NCI-H146 treated with DMSO at 0.1 percent for 48 hours (cell line): ENCODE measurements around the gene PDE4D.

Experiments
- DNase-seq: peaks from one replicate; lab custom pipeline; 2025; ENCODE audit not compliant: unreplicated experiment; lab: John Stamatoyannopoulos, UW

The PDE4D gene

DNA sequence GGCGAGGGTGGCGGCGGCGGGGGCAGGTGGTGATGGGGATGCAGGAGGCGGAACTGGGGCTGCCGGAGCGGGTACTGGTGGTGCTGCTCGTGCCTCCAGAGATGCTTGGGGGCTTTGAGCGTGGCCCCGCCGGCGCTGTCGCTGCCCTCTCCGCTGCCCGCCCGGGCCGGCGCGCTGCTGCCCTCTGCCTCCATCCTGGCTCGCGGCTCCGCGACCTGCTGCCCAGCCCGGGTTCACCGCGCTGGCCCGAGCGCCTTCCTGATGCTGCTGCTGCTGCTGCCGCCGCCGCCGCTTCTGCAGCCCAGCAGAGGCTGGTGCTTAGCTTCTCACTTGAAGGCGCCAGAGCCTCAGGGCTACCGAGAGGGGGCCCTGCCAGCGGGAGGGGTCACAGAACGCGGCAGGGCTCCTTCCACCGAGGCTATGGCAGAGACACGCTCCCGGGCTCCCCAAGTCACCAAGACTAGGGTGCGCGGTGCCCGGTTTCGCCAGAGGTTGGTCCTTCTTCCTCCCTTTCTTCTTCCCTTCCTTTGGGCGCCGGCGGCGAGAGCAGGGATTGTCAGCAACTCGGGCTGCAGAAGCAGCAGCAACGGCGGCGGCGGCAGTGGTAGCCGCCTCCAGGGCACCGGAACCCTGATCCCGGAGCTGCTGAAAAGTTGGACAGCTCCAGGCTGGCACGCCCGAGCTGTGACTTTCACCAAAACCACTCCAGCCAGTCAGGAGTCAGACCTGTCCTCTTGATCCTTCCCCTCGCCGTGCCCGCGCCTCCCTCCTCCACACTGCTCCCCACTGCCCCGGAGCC is at the start of gene PDE4D:
PDE4D (minus strand) TSS at position 298 of the 799 bp plus-strand sequence.
- DNase-seq = peak; percentile 12

DNA sequence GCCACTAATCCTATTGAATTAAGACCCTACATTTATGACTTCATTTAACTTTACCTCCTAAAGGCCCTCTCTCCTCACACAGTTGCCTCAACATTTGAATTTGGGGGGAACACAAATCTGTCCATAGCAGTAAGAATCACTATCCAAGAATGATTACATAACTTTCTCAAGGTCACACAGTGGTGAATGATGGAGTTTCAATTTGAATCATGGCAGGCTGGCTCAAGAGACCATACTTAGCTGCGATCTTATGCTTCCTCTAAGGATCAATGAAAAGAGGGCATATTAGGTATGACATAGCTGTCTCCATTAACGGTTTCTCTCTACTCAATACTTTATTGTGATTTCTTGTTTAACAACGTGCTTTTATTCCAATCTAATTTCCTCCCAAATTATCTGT is 44.1 kb upstream of the PDE4D start:
- DNase-seq = no peak

DNA sequence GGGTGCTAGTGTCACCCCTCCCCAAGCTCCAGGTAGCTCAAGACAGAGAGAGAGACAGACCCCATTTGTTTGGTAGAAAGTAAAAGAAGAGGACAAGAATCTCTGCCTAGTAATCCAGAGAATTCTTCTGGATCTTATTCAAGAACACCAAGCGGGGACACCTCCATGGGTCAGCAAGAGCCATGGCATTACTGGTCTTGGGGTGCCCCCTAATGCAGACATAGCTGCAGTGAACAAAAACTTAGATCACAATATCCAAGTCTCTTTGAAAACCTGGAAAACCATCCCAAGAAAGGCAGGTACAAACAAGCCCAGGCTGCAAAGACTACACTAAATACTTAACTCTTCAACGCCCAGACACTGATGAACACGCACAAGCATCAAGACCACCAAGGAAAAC is 29.9 kb upstream of the PDE4D start:
- DNase-seq = no peak

DNA sequence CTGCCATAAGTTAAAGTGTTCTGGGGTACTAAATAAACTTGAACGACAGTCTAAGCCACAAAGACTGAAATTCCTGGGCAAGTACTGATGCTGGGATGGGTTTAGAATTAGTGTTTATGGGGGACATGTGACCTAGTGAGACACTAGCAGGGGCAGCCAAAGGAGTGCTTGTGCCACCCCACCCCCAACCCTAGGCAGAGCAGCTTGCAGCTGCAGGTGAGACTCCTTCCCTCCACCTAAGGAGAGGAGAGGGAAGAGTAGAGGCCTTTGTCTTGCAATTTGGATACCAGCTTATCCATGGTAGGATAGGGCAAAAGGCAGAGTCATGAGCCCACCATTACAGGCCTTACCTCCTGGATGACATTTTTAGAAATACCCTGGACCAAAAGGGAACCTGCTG is 28.7 kb upstream of the PDE4D start:
- DNase-seq = no peak

DNA sequence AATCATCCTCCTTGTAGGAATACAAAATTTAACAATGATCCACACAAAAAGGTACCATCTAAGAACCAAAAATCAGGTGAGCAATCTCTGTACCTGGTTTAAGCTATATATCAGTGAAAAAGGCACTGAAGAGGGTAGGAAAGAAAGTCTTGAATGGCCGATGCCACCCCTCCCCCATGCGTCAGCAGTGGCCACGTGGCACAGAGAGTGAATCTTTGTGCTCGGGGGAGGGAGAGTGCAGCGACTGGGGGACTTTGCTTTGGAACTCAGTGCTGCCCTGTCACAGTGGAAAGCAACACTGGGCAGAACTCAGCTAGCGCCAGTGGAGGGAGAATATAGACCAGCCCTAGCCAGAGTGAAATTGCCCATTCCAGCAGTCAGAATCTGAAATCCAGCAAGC is 28.3 kb upstream of the PDE4D start:
- no peak for DNase-seq

DNA sequence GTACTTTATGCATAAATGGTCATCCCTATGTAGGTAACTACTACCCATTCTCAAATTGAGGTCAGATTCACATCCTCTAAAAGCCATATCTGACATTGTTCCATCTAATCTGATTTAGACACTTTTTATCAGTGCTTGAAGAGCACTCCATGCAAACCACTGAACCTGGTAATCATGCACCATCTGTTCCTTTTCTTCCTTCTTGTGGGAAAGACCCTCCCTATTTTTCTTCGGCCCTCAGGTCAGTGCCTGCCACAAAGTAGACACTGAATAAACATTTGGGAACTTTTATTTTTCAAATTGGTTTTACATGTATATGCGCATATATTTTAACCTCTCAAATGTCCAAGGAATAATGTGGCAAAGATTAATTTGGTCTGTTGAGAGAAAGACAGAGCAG is 26.0 kb upstream of the PDE4D start:
- DNase-seq = no peak

DNA sequence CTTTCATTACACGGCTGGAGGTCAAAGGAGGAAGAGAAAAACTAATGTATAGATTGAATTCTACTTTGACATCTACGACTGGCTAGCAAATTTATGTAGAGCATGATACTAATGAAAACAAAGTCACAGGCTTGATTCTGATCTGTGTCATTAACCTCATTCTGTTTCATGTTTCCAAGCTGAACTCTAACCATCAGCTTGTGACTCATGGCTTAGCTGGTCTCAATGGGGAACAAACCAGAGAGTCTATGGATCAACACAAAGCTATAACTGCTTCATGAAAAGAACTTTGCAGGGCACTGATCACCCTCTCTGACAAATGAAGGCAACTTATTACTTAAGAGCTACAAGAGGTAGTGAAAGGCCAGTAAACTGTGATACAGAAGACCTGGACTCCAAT is 23.6 kb upstream of the PDE4D start:
- DNase-seq = no peak

DNA sequence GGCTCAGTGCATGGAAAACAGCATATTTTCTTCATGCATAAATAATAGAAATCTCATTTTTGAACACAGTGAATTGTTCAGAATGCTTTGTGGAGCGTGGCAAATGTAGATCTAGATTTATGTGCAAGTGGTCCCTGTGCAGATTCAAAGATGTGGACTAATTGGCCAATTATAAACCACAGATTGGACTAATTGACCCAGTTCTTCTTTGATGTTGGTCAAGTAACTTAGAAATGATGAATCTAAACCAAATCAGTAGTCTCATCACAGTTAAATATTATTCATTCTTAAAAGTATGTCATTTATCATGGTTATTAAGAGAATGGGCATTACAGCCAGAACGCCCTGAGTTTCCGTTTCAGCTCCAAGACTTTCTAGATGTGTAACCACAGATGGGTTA is 11.7 kb upstream of the PDE4D start:
- no peak for DNase-seq

DNA sequence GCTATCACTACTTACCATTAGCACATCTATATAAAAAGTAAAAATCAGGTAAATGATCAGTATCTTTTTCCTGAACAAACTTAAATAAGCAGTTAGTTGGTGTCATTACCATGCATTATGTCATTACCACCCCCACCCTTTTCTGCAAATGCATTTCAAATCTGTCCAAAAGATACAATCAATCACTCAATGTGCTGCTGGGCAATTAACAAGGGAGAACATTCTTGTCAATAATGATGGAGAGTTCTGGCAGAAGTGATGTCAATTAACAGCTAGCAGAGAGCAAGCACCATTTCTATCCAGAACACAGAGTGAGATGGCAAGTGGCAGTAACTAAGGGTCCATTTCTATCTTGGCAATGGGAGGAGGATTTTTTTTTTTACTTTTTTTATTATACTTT is 3.5 kb upstream of the PDE4D start:
- DNase-seq = no peak

DNA sequence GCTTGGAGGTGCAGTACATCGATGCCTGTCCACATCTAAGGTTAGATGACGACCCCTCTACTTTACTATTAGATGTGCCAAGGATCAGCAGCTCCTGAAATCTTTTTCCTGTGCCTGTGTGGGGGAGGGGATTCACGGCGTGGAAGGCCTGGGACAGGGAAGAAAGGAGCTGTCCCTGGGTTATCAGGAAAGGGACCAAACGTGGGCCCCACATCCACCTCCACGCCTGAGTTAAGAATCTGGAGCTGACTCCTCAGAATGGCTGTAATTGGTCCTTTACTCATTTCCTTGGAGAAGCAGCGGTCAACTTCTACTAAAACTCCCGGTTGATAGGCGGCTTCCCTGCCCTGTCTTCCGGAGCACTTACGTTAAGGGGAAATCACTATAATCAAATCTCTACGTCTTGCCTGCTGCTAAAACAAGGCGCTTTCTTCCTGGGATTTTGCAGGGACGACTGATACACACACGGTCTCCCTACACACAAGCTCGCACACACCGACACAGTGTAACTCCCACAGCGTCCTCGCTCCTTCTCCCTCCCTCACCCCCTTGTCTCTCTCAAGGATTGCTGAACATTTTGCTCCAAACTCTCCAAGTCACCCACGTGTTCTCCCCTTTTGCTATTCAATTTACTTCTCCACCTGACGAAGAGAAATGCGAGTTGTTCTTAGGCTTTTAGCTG is 1.4 kb downstream of the PDE4D start:
- DNase-seq = no peak

DNA sequence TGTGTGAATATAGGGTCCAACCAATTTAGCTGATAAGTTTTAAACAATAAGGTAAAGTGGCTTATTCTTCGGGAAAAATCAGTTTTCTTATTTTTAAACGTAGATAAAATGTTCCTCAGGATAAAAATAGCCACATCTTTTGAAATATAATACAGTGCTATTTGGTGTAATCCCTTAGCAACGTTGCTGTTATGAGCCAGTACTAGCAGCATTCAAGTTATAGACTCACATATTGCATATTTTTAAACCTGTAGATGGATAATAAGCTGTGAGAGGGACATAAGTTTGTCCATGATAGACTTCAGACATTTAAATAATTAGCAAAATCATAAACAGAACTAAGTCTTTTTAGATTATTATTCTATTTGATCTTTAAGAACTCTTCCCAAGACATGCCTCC is 6.3 kb downstream of the PDE4D start:
- no peak for DNase-seq

DNA sequence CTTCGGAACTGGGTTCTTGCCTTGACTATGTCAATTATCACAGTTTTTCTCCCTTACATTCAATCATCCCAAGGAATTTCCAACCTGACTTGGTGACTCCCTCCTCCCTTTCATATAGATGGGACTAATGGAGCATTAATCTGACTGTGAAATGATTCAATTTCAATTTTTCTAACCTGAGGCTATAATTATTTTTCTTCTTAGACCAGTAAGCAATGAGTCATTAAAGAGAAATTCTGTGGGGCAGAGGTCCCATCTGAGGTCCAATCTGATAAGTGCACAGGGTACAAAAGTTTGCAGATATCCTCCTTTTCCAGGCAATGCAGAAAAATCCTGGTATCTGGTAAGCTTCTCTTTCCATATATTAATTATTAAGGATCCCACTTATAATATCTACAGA is 18.9 kb downstream of the PDE4D start:
- no peak for DNase-seq

DNA sequence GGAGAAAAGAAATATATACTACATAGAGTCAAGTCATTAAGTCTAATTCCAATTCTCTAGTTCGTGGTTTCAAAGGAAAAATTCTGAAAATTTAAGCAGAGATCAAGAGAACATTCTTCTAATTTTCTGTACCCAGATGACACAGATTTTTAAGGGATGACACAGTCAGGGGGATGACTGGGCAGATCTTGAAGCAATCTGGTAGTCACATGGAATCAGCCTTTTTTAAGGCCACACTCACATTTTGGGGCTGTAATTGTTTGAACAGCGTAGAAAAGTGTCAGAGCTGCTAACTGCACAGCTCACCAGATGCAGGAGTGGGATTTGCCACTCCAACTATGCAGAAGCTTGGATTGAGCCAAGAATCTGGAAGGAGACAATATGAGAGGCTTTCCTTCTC is 20.4 kb downstream of the PDE4D start:
- no peak for DNase-seq

DNA sequence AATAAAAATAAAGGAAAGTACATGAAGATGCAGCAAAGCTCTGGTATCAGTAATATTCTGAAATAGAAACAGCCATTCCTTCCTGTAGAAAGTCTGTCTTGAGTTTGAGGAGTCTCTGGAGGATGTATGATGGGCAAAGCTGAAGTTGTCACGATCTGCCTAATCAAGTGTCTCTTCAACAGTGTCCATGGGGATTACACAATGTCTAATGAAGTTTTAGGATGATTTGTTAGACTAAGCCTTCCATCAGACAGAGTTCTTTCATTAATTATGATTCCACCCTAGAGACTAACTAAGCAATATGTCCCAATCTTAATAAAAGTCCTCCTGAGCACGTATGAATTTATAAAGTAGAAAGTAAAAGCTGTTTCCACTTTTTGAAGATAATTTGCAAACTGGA is 26.9 kb downstream of the PDE4D start:
- no peak for DNase-seq

DNA sequence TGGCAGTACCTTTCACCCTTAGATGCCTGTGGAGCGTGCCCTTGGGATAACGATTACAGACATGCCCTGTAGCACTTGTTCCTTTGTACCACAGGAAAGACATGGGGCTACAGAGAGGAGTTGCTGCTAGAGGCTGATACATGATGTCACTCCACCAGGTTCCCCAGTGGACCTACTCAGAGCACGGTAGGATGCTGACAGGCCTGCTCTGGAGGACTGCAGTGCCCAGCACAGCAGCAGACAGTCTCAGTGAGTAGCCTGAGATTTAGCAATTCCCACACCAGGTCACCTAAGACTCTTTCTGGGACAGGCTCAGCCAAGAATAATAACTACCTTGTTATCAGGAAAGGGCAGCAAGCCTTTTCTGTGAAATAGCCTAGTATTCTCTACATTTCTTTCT is 28.8 kb downstream of the PDE4D start:
- no peak for DNase-seq

DNA sequence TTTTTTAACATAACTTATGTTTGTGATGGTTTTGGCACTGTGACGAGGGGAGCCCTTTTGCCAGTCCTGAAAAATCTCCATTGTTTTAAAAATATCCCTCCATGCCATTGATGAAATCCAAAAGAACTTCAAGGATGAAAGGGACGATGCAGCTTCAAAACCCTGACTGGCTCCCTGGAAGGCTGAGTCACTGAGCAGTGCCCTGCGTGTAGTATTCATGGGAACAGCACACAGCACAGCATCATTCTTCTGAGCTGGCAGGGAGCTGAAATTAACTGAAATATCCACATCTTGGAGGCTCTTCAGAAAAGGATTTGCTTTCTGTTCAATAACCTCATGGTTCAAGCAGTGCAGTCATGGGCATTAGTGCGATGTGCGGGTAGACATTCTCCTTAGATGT is 29.7 kb downstream of the PDE4D start:
- no peak for DNase-seq

DNA sequence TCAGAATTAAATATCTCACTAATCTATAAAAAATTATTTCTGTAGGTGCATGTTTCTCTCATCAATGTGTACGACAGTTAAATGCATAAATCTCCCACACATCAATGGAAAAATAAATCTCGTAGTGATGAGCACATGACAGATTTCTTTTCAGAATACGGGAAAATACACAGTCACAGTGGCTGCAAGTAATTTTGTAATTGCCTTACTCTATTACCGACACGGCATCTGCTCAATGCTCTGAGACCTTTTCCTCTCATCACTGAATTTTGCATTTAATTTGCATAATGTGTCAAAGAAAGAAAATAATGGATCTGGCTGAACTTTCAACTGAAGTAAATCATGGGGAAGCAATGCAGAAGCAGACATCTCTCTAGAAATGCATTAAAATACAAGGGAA is 37.2 kb downstream of the PDE4D start:
- no peak for DNase-seq

DNA sequence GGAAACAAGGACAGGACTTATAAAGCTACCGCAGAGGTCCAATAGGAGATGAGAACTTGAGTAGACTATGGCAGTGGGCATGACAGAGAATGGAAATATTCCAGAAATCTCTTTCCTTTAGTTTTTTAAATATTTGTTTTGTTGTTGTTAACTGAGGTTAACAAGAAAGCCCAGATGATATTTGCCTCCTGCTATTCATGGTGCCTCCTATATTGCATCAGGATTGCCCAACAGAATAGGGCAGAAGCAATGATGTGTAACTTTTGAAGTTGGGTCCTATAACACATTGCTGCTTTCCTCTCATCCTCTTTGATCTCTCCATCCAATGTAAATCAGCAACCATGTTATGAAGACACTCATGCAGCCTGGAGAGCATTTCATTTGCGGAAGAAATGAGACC is 42.8 kb downstream of the PDE4D start:
- no peak for DNase-seq

DNA sequence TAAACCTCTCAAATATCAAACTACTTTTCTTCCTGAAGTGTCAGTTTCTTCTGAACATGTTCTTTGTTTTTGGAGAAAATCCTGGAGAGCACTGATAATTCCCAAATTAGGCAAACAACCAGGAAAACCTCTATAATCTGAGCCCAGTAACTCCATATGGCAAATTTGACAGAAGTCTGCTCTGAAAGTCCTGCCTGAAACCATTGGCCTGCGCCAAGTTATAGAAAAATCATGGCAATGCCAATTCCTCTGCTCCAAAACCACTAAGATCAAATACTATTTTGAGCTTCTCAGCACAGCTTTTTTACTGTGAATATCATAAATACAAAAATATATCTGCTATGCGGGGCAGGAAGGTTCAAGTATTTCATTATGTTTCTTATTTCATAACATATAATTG is 45.9 kb downstream of the PDE4D start:
- no peak for DNase-seq

DNA sequence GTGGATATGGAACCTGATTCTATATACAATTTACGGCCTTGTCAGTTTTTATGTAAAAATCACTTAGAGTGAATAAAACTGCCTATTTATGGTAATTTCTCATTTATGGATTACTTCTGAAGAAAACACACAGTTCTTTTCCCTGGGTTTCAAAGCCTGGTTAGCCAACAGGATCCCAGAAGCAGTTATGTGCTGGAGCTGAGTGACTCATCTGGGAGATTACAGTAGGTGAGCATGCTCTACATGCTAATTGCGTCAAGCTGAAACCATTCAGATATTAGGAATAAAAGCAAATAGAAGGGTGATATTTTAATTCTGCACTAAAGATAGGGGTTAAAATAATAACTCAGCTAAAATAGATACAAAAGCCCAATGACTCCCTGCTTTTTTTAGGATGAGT is 47.8 kb downstream of the PDE4D start:
- no peak for DNase-seq

DNA sequence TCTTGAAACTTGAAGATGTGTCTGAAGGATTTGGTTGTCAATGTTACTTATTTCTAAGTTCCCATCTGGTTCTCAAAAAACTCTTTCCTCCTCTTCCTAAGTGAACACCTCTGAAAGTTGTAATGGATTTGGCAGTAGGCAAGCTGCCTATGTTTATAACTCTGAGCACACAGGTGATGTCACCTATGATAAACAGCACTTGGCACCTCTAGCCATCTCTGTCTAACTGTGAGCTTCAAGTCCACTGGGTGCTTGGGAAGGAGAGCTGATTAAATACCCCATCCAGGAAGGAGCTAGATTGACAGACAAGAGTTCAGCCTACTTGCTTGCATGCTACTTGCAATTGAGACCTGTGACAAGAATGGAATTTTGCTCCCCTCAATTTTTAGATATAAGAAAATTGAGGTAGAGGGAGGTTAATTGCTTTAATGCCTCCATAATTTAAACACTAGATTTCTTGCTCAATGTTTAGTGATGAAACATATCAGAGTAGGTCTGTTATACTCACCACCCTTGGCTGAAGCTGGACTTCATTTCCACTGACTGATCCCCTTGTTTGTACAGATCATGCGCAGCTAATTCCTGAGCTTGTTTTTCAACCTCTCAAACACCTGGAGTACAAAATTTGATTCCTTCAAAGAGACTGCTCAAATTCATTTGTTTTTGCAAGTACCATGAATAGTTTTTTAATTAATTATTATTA is 49.9 kb downstream of the PDE4D start:
- no peak for DNase-seq

DNA sequence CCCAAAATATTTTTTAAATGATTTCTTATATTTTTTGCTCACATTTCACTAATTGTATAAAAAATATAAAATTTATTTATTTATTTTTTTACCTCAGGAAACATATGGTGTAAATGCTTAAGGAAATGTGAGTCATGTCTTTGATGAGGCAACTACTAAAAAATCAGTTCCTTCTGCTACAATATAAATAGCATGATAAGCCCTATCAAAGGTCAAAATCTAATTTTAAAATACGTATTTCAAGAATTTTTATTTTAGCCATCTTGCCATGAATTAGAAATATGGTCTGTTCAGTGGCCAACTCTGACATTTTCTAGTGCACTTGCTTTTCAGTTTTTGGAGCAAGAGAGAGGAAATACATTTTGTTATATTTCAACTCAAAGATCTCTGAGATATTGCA is 50.5 kb downstream of the PDE4D start:
- no peak for DNase-seq
